Kidney epithelial cell (primary cell): ENCODE measurements around the gene C14orf180. TPM values are rescaled to one million over a fixed set of nuclear protein-coding genes. Genes with fewer than 3 reads are reported as not detected.

Experiments used
- DNase-seq: peaks from one replicate; pipeline ENCODE4 v3.0.0-alpha.2; 2010; ENCODE audit warnings: low read depth
- H3K27me3 ChIP-seq: 2 replicates; pipeline ENCODE4 v1.6.0; 2011; ENCODE audit warnings: low read length; ENCODE audit not compliant: control insufficient read depth, insufficient read depth
- H3K36me3 ChIP-seq: 2 replicates; pipeline ENCODE4 v1.5.1; 2011; ENCODE audit warnings: low read length; ENCODE audit not compliant: control insufficient read depth, insufficient read depth
- H3K4me3 ChIP-seq: 2 replicates; pipeline ENCODE4 v1.5.1; 2011; ENCODE audit warnings: low read depth, mild to moderate bottlenecking, control low read depth, low read length
- CTCF ChIP-seq: IDR thresholded peaks from 2 replicates; pipeline ENCODE4 v1.5.1; 2011; ENCODE audit warnings: mild to moderate bottlenecking, moderate library complexity, low read length, control low read depth, inconsistent platforms; ENCODE audit not compliant: insufficient read depth, poor library complexity, severe bottlenecking
- total RNA-seq: library from RNA; depleted of rRNA; stranded (reverse); fragments of >200 nt; gene quantifications from 2 replicates; pipeline ENCODE4 v1.2.3, GENCODE V29; 2015

C14orf180 gene
- total RNA-seq, 1 donor from 2014 or later, result not detected

DNA sequence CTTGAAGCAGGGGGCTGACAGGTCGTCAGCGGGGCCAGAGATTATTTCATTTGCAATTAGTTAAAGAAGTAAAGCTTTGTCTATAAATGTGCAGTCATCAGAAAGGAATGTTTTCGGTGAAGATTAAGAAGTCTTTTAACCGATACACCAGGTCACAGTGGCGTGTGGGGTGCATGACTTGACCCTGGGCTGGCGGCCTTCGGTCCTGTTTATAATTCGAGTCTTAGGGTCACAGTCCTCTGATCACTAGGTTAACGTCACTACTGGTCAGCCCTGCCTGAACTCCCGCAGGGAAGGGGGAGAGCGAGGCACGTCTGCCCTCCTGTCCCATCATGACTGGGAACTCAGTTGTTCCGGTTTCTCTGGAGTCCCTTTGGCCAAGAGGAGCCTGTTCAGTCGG, 5.0 kb upstream of the C14orf180 start:
- peaks cover 41% of the 10 kb centered on the region for H3K27me3 ChIP-seq
- TF ChIP-seq CTCF, result no peak
- no peak for DNase-seq
- H3K4me3 ChIP-seq, result no peak overlapping the region
- no peaks in the 10 kb centered on the region for H3K36me3 ChIP-seq

- H3K27me3 ChIP-seq, result peaks cover 38% of the 10 kb centered on the region
- DNase-seq, result no peak
- TF ChIP-seq CTCF, result no peak
- no peaks in the 10 kb centered on the region for H3K36me3 ChIP-seq
- no peak overlapping the region for H3K4me3 ChIP-seq
Measured at GRCh38 chr14:104574978-104575583, 4.5 kb upstream of the C14orf180 start.

GRCh38 chr14:104576232-104576969, 3.2 kb upstream of the C14orf180 start:
- Histone ChIP-seq H3K27me3 (peaks cover 33% of the 10 kb centered on the region), H3K4me3 (no peak overlapping the region), H3K36me3 (no peaks in the 10 kb centered on the region)
- DNase-seq, result no peak
- TF ChIP-seq CTCF, result no peak

DNA sequence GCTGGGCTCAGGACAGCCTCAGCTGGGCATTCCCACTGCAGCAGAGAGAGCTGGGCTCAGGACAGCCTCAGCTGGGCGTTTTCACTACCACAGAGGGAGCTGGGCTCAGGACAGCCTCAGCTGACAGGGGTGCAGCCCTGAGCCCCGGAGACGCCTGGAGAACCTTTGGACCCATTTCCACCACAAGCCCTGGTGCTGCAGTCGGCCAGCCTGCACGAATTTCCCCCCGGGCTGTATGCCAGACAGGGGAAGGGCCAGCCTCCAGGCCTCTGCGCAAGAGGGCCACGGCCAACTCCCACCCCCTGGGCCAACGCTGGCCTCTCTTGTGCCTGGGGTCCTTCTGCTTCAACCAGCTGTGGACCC, 2.6 kb upstream of the C14orf180 start:
- peaks cover 34% of the 10 kb centered on the region for H3K27me3 ChIP-seq
- DNase-seq, result no peak
- H3K36me3 ChIP-seq, result no peaks in the 10 kb centered on the region
- H3K4me3 ChIP-seq, result no peak overlapping the region
- no peak for TF ChIP-seq CTCF

DNA sequence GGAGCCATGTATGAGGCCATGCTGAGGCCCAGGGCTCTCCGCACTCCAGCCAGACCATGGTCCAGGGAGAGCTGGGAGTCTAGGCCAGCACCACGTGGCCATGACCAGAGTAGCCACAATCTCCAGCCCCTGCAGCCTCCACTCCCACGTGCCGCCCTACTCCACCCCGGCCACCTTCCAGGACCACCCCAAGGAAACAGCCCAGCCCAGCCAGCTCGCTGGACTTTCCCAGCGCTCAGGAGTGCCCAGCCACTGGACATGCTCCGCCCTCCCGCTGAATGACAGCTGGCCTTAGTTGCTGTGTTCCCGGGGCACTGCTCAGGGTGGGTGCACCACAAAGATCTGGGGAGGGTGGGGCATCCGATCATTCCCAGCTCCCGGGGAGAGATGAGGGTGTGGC, 2.1 kb upstream of the C14orf180 start:
- no peak for TF ChIP-seq CTCF
- no peak for DNase-seq
- no peak overlapping the region for H3K4me3 ChIP-seq
- no peaks in the 10 kb centered on the region for H3K36me3 ChIP-seq
- peaks cover 35% of the 10 kb centered on the region for H3K27me3 ChIP-seq
